Measurements from ENCODE around the gene BTBD9.

BTBD9 gene

DNA sequence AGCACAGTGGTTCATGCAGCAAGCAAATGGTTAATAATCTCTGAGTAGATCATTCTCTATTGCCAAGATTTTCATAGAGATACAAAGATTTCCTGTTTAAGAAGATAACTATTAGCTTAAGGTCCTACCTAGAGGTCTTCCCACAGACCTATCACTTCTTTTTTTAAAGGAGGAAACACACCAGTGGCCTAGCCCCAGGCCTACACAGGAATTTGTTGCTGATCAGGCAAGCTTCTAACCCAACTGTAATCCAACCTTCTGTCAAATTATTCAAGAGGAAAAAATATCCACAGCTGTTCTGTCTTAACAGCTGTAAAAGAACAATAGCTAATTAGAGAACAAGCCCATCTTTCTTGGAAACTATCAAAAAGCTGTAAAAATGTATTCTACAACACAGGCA is 332.8 kb downstream of the BTBD9 start:
- no peaks in the 10 kb centered on the region for H3K36me3 ChIP-seq
- peaks cover 7% of the 10 kb centered on the region for H3K4me1 ChIP-seq
- no peak overlapping the region for H3K4me3 ChIP-seq (ENCODE audit: low read depth, low read length)
- no peaks in the 10 kb centered on the region for H3K9me3 ChIP-seq
- no peak for DNase-seq
- H3K27me3 ChIP-seq = no peaks in the 10 kb centered on the region
- TF ChIP-seq, protein P1, sequence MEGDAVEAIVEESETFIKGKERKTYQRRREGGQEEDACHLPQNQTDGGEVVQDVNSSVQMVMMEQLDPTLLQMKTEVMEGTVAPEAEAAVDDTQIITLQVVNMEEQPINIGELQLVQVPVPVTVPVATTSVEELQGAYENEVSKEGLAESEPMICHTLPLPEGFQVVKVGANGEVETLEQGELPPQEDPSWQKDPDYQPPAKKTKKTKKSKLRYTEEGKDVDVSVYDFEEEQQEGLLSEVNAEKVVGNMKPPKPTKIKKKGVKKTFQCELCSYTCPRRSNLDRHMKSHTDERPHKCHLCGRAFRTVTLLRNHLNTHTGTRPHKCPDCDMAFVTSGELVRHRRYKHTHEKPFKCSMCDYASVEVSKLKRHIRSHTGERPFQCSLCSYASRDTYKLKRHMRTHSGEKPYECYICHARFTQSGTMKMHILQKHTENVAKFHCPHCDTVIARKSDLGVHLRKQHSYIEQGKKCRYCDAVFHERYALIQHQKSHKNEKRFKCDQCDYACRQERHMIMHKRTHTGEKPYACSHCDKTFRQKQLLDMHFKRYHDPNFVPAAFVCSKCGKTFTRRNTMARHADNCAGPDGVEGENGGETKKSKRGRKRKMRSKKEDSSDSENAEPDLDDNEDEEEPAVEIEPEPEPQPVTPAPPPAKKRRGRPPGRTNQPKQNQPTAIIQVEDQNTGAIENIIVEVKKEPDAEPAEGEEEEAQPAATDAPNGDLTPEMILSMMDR (IDR thresholded peaks at IDR 0.05; ENCODE audit: low read depth, low read length) = no peak

DNA sequence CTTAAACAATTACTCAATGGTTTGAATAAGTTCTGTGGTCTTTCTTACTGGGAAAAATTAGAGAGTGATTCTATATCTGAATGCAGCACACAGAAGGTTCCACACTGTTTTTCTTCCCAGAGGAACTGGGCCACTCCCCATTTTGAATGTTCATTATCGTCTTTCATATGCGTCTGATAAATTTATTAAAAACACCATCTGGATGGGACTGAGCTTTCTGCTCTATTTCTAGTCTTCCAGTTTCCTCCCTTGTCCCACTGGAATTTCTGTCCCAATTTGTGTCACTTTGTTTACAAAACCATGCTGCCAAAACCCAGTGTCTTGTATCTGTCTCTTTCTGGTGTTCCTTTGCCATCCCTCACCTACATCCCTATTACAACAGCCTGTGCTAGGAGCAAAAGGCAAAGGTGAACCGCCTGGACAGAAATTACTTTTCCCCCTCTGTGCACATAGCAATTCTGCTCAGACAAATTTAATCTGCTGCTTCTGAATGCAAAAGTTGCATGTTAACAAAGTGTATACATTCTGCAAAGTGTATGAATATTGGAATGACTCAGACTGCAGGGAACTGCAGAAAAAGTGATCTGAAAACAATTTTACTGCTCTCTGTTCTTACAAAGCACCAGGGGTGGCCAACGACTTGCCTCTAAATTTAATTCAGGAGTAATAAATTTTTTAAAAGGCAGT is 333.6 kb downstream of the BTBD9 start:
- TF ChIP-seq, protein P1 (IDR thresholded peaks at IDR 0.05; ENCODE audit: low read depth, low read length) = no peak
- H3K9me3 ChIP-seq = no peaks in the 10 kb centered on the region
- peaks cover 7% of the 10 kb centered on the region for H3K4me1 ChIP-seq
- no peak overlapping the region for H3K4me3 ChIP-seq (ENCODE audit: low read depth, low read length)
- H3K36me3 ChIP-seq = no peaks in the 10 kb centered on the region
- DNase-seq = no peak
- H3K27me3 ChIP-seq = no peaks in the 10 kb centered on the region

DNA sequence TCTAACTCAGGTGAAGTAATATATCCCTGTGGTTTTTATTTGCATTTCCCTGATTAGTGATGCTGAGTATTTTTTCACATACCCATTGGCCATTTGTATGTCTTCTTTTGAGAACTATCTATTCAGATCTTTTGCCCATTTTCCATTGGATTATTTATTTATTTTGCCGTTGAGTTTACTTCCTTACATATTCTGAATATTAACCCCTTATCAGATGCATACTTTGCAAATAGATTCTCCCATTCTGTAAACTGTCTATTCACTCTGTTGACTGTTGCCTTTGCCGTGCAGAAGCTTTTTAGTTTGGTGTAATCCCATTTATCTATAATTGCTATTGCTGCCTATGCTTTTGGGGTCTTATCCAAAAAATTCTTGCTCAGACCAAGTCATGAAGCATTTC is 336.9 kb downstream of the BTBD9 start:
- no peak for DNase-seq
- Histone ChIP-seq H3K4me1 (peaks cover 7% of the 10 kb centered on the region), H3K9me3 (no peaks in the 10 kb centered on the region), H3K36me3 (no peaks in the 10 kb centered on the region), H3K27me3 (no peaks in the 10 kb centered on the region), H3K4me3 (ENCODE audit: low read depth, low read length) (no peak overlapping the region)
- TF ChIP-seq, protein P1 (IDR thresholded peaks at IDR 0.05; ENCODE audit: low read depth, low read length) = no peak

DNA sequence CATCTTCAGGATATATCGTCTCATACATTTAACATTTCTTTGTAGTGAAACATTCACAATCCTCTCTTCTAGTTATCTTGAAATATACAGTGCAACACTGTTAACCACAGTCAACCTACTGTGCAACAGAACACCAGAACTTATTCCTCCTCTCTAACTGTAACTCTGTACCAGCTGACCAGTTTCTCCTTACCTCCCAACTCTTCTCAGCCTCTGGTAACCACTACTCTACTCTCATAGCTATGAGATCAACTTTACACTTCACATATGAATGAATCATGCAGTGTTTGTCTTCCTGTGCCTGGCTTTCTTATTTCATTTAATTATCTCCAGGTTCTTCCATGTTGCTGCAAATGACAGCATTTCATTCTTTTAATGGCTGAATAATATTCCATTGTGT is 337.6 kb downstream of the BTBD9 start:
- DNase-seq = no peak

DNA sequence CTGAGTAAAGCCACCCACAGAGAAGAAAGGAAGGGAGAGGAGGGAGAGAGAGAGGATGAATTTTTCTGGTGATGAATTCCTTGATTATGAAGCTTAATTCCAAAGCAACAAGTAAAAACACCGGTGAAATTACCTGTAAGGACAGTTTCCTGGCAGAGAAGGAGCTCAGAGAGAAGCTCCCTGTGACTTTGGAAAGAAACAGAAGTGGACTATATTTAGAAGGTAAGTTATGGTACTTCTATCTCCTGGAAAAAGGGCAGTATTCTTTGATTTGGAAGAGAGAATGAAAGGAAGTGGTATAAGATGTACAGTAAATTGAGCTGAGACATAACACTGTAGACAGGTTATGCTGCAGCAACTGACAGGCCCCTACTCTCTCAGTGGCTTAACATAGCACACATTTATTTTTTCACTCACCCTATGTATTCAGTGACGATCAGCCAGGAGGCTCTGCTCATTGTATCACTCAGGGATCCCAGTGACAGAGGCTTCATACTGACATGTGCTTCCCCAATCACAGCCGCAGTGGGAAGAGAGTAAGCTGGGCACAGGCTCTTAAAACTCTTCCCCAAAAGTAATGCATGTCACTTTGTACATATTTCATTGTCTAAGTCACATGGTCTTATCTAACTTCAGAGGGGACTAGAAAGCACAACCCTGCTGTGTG is 349.5 kb downstream of the BTBD9 start:
- H3K36me3 ChIP-seq = no peaks in the 10 kb centered on the region
- no peaks in the 10 kb centered on the region for H3K9me3 ChIP-seq
- H3K4me3 ChIP-seq (ENCODE audit: low read depth, low read length) = no peak overlapping the region
- TF ChIP-seq, protein P1 (IDR thresholded peaks at IDR 0.05; ENCODE audit: low read depth, low read length) = no peak
- no peaks in the 10 kb centered on the region for H3K4me1 ChIP-seq
- H3K27me3 ChIP-seq = no peaks in the 10 kb centered on the region
- DNase-seq = no peak

More for the DNA sequence above, 337.6 kb downstream of the BTBD9 start:
- no peaks in the 10 kb centered on the region for H3K9me3 ChIP-seq
- no peaks in the 10 kb centered on the region for H3K36me3 ChIP-seq
- no peak overlapping the region for H3K4me3 ChIP-seq (ENCODE audit: low read depth, low read length)
- TF ChIP-seq, protein P1 (IDR thresholded peaks at IDR 0.05; ENCODE audit: low read depth, low read length) = no peak
- H3K27me3 ChIP-seq = no peaks in the 10 kb centered on the region
- H3K4me1 ChIP-seq = peaks cover 7% of the 10 kb centered on the region

DNA sequence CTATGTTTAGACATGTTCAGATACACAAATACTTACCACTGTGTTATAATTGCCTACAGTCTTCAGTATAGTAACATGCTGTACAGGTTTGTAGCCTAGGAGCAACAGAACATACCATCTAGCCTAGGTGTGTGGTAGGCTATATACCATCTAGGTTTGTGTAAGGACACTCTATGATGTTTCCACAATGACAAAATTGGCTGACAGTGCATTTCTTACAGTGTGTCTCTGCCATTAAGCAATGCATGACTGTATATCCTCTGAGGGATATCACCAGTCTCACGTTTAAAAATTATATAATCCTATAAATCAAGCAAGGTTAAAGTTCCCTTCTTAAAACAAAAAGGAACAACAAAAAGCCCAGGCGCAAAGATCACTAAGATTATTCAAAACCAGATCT is 352.2 kb downstream of the BTBD9 start:
- Histone ChIP-seq H3K4me3 (ENCODE audit: low read depth, low read length) (no peak overlapping the region), H3K36me3 (no peaks in the 10 kb centered on the region), H3K4me1 (no peaks in the 10 kb centered on the region), H3K9me3 (no peaks in the 10 kb centered on the region), H3K27me3 (no peaks in the 10 kb centered on the region)
- DNase-seq = no peak
- TF ChIP-seq, protein P1 (IDR thresholded peaks at IDR 0.05; ENCODE audit: low read depth, low read length) = no peak
